Measurements from ENCODE around the gene PRND. TPM values are rescaled to one million over a fixed set of nuclear protein-coding genes. Genes with fewer than 3 reads are reported as not detected.

Gene PRND
- polyA plus RNA-seq, 3 donors = not detected

DNA sequence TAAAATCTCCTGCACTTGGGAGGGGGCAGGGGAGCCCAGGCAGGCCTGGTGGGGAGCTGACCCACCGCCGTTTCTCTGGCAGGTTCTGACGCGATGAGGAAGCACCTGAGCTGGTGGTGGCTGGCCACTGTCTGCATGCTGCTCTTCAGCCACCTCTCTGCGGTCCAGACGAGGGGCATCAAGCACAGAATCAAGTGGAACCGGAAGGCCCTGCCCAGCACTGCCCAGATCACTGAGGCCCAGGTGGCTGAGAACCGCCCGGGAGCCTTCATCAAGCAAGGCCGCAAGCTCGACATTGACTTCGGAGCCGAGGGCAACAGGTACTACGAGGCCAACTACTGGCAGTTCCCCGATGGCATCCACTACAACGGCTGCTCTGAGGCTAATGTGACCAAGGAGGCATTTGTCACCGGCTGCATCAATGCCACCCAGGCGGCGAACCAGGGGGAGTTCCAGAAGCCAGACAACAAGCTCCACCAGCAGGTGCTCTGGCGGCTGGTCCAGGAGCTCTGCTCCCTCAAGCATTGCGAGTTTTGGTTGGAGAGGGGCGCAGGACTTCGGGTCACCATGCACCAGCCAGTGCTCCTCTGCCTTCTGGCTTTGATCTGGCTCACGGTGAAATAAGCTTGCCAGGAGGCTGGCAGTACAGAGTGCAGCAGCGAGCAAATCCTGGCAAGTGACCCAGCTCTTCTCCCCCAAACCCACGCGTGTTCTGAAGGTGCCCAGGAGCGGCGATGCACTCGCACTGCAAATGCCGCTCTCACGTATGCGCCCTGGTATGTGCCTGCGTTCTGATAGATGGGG lies 3.0 kb downstream of the PRND start:
- no peak overlapping the region for H3K27ac Mint-ChIP-seq

DNA sequence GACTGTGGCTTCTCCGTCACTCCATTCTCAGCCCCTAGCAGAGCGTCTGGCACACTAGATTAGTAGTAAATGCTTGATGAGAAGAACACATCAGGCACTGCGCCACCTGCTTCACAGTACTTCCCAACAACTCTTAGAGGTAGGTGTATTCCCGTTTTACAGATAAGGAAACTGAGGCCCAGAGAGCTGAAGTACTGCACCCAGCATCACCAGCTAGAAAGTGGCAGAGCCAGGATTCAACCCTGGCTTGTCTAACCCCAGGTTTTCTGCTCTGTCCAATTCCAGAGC lies 3.5 kb downstream of the PRND start:
- Histone ChIP-seq H3K4me2 (replicated peaks; ENCODE audit: extremely low read depth, low read length, poor library complexity, severe bottlenecking) (no peak overlapping the region), H3K79me2 (ENCODE audit: insufficient read depth, low read length) (no peaks in the 10 kb centered on the region), H3K4me1 (ENCODE audit: control insufficient read depth in 1 of 2, insufficient read depth in 2 of 2, low read length in 2 of 2) (peaks cover 14 to 23% of the 10 kb centered on the region in 2 donors), H3K9me3 (replicated peaks in 1 of 2; ENCODE audit: control insufficient read depth in 1 of 2, insufficient read depth in 1 of 2, low read length in 2 of 2) (no peaks in the 10 kb centered on the region), H3K36me3 (replicated peaks in 1 of 2; ENCODE audit: control insufficient read depth in 1 of 2, insufficient read depth in 2 of 2, low read length in 2 of 2) (no peaks in the 10 kb centered on the region), H3K27me3 (ENCODE audit: control insufficient read depth in 2 of 2, insufficient read depth in 2 of 2, low read length in 2 of 2) (no peaks in the 10 kb centered on the region), H3K4me3 (replicated peaks in 1 of 3; ENCODE audit: low read depth in 2 of 3, low read length in 3 of 3) (no peak overlapping the region), H3K27ac (ENCODE audit: low read depth in 1 of 2, low read length in 2 of 2) (no peak overlapping the region), H2AFZ (ENCODE audit: insufficient read depth, low read depth, low read length, poor library complexity, severe bottlenecking) (no peak overlapping the region), H4K20me1 (ENCODE audit: insufficient read depth, low read length) (no peaks in the 10 kb centered on the region), H3K9ac (ENCODE audit: insufficient read depth, low read length, poor library complexity, severe bottlenecking) (no peak overlapping the region)
- no peak overlapping the region for H3K4me3 Mint-ChIP-seq
- no peaks in the 10 kb centered on the region for H3K9me3 Mint-ChIP-seq
- 100% methylated on average over 1 of the region's 4 CpGs for WGBS (ENCODE audit: insufficient coverage)
- DNase-seq = no peak
- H3K27me3 Mint-ChIP-seq (ENCODE audit: low read depth in 3 of 3) = peaks cover 3 to 8% (median 4%) of the 10 kb centered on the region in 3 donors
- TF ChIP-seq, protein P1, sequence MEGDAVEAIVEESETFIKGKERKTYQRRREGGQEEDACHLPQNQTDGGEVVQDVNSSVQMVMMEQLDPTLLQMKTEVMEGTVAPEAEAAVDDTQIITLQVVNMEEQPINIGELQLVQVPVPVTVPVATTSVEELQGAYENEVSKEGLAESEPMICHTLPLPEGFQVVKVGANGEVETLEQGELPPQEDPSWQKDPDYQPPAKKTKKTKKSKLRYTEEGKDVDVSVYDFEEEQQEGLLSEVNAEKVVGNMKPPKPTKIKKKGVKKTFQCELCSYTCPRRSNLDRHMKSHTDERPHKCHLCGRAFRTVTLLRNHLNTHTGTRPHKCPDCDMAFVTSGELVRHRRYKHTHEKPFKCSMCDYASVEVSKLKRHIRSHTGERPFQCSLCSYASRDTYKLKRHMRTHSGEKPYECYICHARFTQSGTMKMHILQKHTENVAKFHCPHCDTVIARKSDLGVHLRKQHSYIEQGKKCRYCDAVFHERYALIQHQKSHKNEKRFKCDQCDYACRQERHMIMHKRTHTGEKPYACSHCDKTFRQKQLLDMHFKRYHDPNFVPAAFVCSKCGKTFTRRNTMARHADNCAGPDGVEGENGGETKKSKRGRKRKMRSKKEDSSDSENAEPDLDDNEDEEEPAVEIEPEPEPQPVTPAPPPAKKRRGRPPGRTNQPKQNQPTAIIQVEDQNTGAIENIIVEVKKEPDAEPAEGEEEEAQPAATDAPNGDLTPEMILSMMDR (IDR thresholded peaks at IDR 0.05) = no peak
- H3K4me1 Mint-ChIP-seq = peaks cover 20% of the 10 kb centered on the region
- H3K36me3 Mint-ChIP-seq = no peaks in the 10 kb centered on the region
- no peak overlapping the region for H3K27ac Mint-ChIP-seq
- intact Hi-C loops (cut with micrococcal nuclease) = no loop called here

More for the DNA sequence above, 3.0 kb downstream of the PRND start:
- Mint-ChIP-seq H3K4me3 (no peak overlapping the region), H3K27me3 (ENCODE audit: low read depth in 3 of 3) (peaks cover 2 to 5% (median 3%) of the 10 kb centered on the region in 3 donors), H3K9me3 (no peaks in the 10 kb centered on the region), H3K36me3 (no peaks in the 10 kb centered on the region), H3K4me1 (peaks cover 26% of the 10 kb centered on the region)
- no peaks in the 10 kb centered on the region for H3K9me3 ChIP-seq (replicated peaks in 1 of 2; ENCODE audit: control insufficient read depth in 1 of 2, insufficient read depth in 1 of 2, low read length in 2 of 2)
- no peak overlapping the region for H3K4me2 ChIP-seq (replicated peaks; ENCODE audit: extremely low read depth, low read length, poor library complexity, severe bottlenecking)
- WGBS (ENCODE audit: insufficient coverage) = 90% methylated on average over 32 of the region's 34 CpGs
- H3K27me3 ChIP-seq (ENCODE audit: control insufficient read depth in 2 of 2, insufficient read depth in 2 of 2, low read length in 2 of 2) = no peaks in the 10 kb centered on the region
- H3K79me2 ChIP-seq (ENCODE audit: insufficient read depth, low read length) = no peaks in the 10 kb centered on the region
- peaks cover 19 to 28% of the 10 kb centered on the region in 2 donors for H3K4me1 ChIP-seq (ENCODE audit: control insufficient read depth in 1 of 2, insufficient read depth in 2 of 2, low read length in 2 of 2)
- H2AFZ ChIP-seq (ENCODE audit: insufficient read depth, low read depth, low read length, poor library complexity, severe bottlenecking) = no peak overlapping the region
- TF ChIP-seq, protein P1 (IDR thresholded peaks at IDR 0.05) = no peak
- no peak for DNase-seq
- no peaks in the 10 kb centered on the region for H3K36me3 ChIP-seq (replicated peaks in 1 of 2; ENCODE audit: control insufficient read depth in 1 of 2, insufficient read depth in 2 of 2, low read length in 2 of 2)
- intact Hi-C loops (cut with micrococcal nuclease) = loop anchor here in 1 of 2 donors (5.0 kb wide), 1 partner anchor 57 kb away; no protein-coding TSS in a partner anchor
- H3K27ac ChIP-seq (ENCODE audit: low read depth in 1 of 2, low read length in 2 of 2) = no peak overlapping the region
- H3K4me3 ChIP-seq (replicated peaks in 1 of 3; ENCODE audit: low read depth in 2 of 3, low read length in 3 of 3) = no peak overlapping the region
- H4K20me1 ChIP-seq (ENCODE audit: insufficient read depth, low read length) = no peaks in the 10 kb centered on the region
- H3K9ac ChIP-seq (ENCODE audit: insufficient read depth, low read length, poor library complexity, severe bottlenecking) = no peak overlapping the region

All from CD14-positive monocyte (primary cell).